PFSK-1 (cell line): ENCODE data around the gene PLXNA1.

ENCODE experiments used
- POLR2AphosphoS5 ChIP-seq: IDR thresholded peaks from 2 replicates; pipeline ENCODE4 v1.6.1; 2012; ENCODE audit warnings: low read depth, mild to moderate bottlenecking, control low read depth, low read length, moderate library complexity
- REST ChIP-seq, 2 experiments: IDR thresholded peaks; 2 replicates each; pipeline versions ENCODE4 v1.6.1 to v1.8.0; 2011 to 2012; ENCODE audit warnings: low read depth in 2 of 2, low read length in 2 of 2, control low read depth in 1 of 2, inconsistent platforms in 1 of 2, mild to moderate bottlenecking in 1 of 2, moderate library complexity in 1 of 2; ENCODE audit not compliant: insufficient read depth in 1 of 2
- SIN3A ChIP-seq: IDR thresholded peaks from 2 replicates; pipeline ENCODE4 v1.6.1; 2012; ENCODE audit warnings: mild to moderate bottlenecking, low read length, moderate library complexity, borderline replicate concordance; ENCODE audit not compliant: insufficient read depth
- TAF1 ChIP-seq: IDR thresholded peaks from 2 replicates; pipeline ENCODE4 v1.6.1; 2012; ENCODE audit warnings: low read length, control low read depth, borderline replicate concordance; ENCODE audit not compliant: insufficient read depth

DNA sequence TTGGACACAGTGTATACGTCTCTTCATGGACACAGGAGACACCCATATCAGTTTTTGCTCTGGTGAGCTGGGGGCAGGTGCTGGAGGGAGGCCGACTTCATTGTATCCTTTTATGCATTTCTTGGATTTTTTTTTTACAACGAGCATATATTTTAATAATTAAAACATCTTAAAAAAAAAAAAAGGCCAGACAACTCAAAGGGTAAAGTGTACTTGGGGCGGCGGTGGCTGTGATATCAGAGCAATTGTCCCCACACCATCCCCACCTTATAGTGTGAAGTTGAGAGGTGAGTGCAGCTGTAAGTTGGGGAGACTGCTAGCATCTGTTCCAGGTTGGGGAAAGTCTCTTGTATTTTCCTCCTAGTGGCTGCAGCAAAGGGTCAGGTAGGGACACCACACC, 12.0 kb upstream of the PLXNA1 start:
- no peak for TF ChIP-seq POLR2AphosphoS5
- no peak for TF ChIP-seq SIN3A
- TF ChIP-seq TAF1, result no peak
- TF ChIP-seq REST (IDR thresholded peaks at IDR 0.05; ENCODE audit: insufficient read depth in 1 of 2, low read depth in 2 of 2, low read length in 2 of 2), result no peak
